RWPE2 (cell line): Measurements from ENCODE around the gene EVL.

Source experiments
- ATAC-seq: fragments of 200-7000 bp; cut with Tn5 transposase; 3 replicates; pipeline ENCODE4 v1.9.1; 2021; ENCODE audit warnings: low read depth
- DNase-seq: peaks from one replicate; pipeline ENCODE4 v3.0.0-alpha.2; 2020; ENCODE audit warnings: low spot score
- H3K27ac ChIP-seq: fragments of 450-650 bp; 2 replicates; pipeline ENCODE4 v1.5.1; 2017; ENCODE audit warnings: mild to moderate bottlenecking; ENCODE audit not compliant: poor library complexity, severe bottlenecking
- H3K27me3 ChIP-seq: fragments of 250-450 bp; sonication (Bioruptor Pico); 2 replicates; pipeline ENCODE4 v1.5.1; 2021; ENCODE audit warnings: mild to moderate bottlenecking, moderate library complexity; ENCODE audit not compliant: insufficient read depth, poor library complexity, severe bottlenecking
- H3K36me3 ChIP-seq: fragments of 250-450 bp; sonication (Bioruptor Pico); 2 replicates; pipeline ENCODE4 v1.5.1; 2020; ENCODE audit warnings: low read depth, mild to moderate bottlenecking, moderate library complexity
- H3K4me1 ChIP-seq: fragments of 250-450 bp; sonication (Bioruptor Pico); 2 replicates; pipeline ENCODE4 v1.5.1; 2021; ENCODE audit warnings: mild to moderate bottlenecking, moderate library complexity; ENCODE audit not compliant: insufficient read depth, poor library complexity, severe bottlenecking
- H3K4me3 ChIP-seq: fragments of 250-450 bp; sonication (Bioruptor Pico); 2 replicates; pipeline ENCODE4 v1.5.1; 2021; ENCODE audit warnings: mild to moderate bottlenecking, moderate library complexity; ENCODE audit not compliant: severe bottlenecking
- H3K9me3 ChIP-seq: fragments of 250-450 bp; sonication (Bioruptor Pico); 2 replicates; pipeline ENCODE4 v1.5.1; 2021; ENCODE audit warnings: mild to moderate bottlenecking, moderate library complexity; ENCODE audit not compliant: severe bottlenecking
- TF ChIP-seq, protein P1 (sequence below): fragments of 450-650 bp; IDR thresholded peaks from one replicate; pipeline ENCODE4 v1.5.1; 2017; ENCODE audit warnings: mild to moderate bottlenecking, moderate library complexity; ENCODE audit not compliant: poor library complexity, severe bottlenecking

The EVL gene

DNA sequence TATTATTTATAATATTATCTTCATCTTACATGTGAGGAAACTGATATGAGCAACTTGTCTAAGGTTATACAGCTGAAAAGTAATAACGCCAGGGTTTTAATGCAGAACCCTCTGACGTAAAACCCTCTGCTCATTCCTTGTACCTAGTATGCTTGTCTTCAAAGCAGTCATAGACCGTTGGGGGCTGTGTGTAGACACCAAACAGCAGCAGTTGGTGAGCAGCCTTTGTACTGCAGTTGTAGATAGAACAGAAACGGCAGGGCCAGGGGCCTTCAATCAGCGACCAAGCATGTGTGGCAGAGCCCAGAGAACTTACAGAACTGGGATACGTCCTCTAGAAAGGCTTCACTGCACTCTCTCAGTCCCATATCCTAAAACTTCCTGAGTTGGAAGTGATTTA, 28.1 kb downstream of the EVL start:
- no peak for ATAC-seq
- TF ChIP-seq, protein P1, sequence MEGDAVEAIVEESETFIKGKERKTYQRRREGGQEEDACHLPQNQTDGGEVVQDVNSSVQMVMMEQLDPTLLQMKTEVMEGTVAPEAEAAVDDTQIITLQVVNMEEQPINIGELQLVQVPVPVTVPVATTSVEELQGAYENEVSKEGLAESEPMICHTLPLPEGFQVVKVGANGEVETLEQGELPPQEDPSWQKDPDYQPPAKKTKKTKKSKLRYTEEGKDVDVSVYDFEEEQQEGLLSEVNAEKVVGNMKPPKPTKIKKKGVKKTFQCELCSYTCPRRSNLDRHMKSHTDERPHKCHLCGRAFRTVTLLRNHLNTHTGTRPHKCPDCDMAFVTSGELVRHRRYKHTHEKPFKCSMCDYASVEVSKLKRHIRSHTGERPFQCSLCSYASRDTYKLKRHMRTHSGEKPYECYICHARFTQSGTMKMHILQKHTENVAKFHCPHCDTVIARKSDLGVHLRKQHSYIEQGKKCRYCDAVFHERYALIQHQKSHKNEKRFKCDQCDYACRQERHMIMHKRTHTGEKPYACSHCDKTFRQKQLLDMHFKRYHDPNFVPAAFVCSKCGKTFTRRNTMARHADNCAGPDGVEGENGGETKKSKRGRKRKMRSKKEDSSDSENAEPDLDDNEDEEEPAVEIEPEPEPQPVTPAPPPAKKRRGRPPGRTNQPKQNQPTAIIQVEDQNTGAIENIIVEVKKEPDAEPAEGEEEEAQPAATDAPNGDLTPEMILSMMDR = no peak

DNA sequence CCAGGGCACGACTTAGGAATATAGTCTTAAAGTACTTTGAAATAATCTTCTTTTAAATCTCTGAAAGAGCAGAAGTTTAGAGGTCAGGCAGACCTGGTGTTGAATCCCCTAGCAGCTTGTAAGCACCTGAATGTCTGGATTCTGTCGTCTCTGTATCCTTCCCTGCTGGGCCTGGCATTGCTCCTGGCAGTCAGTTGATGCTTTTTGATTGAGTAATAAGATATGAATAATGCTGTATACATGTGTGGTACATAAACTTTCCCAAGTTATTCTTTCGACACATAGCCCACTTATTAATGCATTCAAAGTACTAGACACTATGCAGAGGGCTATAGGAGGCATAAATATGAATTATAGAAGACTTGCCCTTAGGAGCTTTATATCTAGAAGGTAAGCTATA, 31.4 kb downstream of the EVL start:
- Histone ChIP-seq H3K27me3 (no peaks in the 10 kb centered on the region), H3K36me3 (peaks cover 8% of the 10 kb centered on the region; the same call in 1 of the 2 replicates), H3K4me3 (no peak overlapping the region), H3K9me3 (no peaks in the 10 kb centered on the region), H3K4me1 (peaks cover 25% of the 10 kb centered on the region), H3K27ac (peak overlapping the region; percentile 65)
- ATAC-seq (peak; percentile 94), DNase-seq (peak; percentile 73)
- TF ChIP-seq, protein P1 = no peak

More for the DNA sequence above, 28.1 kb downstream of the EVL start:
- Histone ChIP-seq H3K27ac (peak overlapping the region; percentile 0), H3K36me3 (peaks cover 8% of the 10 kb centered on the region; the same call in 1 of the 2 replicates), H3K4me1 (peaks cover 19% of the 10 kb centered on the region), H3K27me3 (no peaks in the 10 kb centered on the region), H3K4me3 (no peak overlapping the region), H3K9me3 (no peaks in the 10 kb centered on the region)
- DNase-seq = no peak

DNA sequence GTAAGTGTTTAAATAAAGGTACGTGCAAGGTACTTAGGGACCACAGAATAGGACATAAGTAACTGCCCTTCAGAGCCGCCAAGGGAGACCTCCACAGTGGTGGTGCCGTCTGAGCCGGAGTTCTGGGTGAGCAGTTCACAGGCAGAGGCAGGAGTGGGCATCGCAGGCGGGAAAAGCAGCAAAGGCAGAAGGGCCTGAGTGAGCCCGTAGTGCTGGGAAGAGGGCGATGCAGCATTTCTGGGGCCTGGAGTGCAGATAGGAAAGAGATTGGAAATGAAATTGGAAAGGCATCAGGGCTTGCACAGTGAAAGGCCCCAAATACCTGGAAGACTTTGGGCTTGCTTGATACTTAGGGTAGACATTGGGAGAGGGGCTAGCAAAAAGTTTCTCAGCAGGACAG, 32.9 kb downstream of the EVL start:
- Histone ChIP-seq H3K27ac (no peak overlapping the region), H3K9me3 (no peaks in the 10 kb centered on the region), H3K4me1 (peaks cover 17% of the 10 kb centered on the region), H3K36me3 (peaks cover 8% of the 10 kb centered on the region; the same call in 1 of the 2 replicates), H3K4me3 (no peak overlapping the region), H3K27me3 (no peaks in the 10 kb centered on the region)
- TF ChIP-seq, protein P1 = no peak
- DNase-seq (peak; percentile 43), ATAC-seq (no peak)

DNA sequence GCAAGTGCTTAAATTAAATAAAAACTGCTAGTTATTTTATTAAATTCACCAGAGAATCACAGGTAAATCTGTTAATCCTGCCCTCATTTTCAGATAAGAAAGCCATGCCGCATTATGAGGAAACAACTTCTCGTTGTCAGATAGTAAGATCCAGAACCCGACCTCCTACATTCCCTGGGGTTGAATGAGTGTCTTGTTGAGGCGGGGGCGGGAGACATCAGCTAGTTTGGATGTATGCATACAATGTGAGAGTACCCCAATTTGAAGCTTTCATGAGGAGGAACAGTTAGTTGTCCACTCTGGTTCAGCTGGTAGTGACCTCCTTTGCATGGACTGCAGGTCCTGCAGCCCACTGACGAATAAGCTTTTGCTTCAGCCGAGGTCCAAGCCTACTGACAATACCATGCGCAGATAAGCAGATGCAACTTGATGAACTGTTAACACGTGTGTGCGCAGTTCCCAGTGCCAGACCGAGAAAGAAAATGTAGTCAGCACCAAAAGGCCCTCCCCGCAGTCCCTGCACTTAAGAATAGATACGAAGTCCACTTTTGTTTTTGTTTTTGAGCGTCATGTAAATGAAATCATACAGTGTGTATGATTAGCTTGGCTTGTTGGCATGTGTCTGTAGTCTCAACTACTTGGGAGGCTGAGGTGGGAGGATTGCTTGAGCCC, 34.9 kb downstream of the EVL start:
- ATAC-seq (no peak), DNase-seq (peak; percentile 24)
- Histone ChIP-seq H3K36me3 (peaks cover 8% of the 10 kb centered on the region; the same call in 1 of the 2 replicates), H3K27ac (peak overlapping the region; percentile 42), H3K9me3 (no peaks in the 10 kb centered on the region), H3K4me3 (no peak overlapping the region), H3K4me1 (peaks cover 24% of the 10 kb centered on the region), H3K27me3 (no peaks in the 10 kb centered on the region)
- TF ChIP-seq, protein P1 = no peak

DNA sequence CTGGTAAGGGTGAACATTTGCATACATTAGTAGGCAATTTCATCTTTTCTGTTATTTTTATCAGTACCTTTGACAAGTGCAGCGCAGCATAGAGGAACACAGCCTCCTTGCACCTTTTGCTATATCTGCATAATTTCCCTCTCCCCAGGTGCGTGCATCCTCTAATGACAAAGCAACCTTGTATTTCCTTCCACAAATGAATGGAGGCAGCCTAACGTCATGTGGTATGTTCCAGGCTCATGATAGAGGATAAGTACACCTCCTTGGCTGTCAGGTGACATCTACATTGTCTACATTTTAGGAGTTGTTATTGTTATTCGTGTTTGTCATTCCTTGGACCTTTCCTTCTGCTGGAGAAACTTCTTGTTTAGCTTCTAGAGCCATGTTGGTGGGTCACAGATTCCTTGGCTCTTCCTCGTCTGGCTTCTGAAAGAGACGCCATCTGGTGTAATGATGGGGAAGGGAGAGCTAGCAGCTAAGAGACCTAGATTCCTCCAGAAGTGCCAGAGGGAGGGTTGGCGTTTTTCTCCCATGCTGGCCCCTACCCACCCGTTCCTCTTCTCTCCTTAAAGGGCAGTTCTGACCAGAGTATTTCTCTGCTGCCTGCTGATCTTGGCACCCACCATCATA, 37.0 kb downstream of the EVL start:
- no peak overlapping the region for H3K27ac ChIP-seq
- H3K9me3 ChIP-seq = no peaks in the 10 kb centered on the region
- H3K36me3 ChIP-seq = peaks cover 8% of the 10 kb centered on the region; the same call in 1 of the 2 replicates
- H3K27me3 ChIP-seq = no peaks in the 10 kb centered on the region
- peak; percentile 14 for DNase-seq
- H3K4me1 ChIP-seq = peaks cover 21% of the 10 kb centered on the region
- TF ChIP-seq, protein P1 = no peak
- ATAC-seq = no peak
- no peak overlapping the region for H3K4me3 ChIP-seq
